ENCODE data around the gene TCF12.

The TCF12 gene

DNA sequence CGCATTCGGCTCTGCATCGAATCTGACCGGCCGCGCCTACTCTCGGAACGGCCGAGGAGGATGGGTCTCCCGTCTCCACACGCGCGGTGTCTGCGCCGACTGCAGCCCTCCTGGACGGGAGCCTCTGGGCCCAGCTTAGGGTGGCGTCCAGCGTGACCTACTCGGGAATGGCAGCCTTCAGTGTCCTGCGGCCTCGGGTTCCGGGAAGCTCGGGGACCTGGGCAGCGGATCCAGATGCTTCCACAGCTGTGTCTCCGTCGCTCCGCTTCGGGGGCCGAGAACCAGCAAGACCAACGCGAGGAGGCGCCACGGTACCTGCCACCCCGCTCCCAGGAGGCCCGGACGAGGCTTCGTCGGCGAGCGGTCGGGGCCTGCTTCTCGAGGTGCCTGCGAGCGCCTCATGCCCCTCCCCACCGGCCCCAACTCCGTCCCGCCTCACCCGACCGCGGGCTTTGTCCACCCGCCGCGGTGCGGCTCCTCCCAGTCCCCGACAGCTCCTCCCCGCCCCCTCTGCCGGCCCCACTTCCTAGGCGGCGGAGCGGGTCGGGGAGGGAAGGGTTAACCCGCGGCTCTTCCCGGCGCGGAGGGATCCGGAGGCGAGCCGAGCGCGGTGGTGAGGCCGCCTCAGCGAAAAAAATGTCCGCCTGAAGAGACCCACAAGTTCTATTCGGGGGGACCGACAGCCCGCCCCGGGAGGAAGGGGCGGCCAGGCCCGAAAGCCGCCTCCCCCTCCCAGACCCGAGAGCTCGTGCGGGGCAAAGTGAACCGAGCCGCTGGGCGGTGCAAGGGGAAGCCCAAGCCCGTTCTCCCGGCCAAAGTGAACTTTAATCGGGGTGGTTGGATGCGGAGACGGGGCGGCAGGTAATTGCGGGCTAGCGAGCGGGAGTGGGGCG lies at the start of gene TCF12:
Gene TCF12, plus strand, starts transcription at position 599 of the 893 bp plus-strand sequence. CDS start 1,270 bp downstream, outside the sequence.
- peak; percentile 89 for DNase-seq (ENCODE audit: low spot score)

DNA sequence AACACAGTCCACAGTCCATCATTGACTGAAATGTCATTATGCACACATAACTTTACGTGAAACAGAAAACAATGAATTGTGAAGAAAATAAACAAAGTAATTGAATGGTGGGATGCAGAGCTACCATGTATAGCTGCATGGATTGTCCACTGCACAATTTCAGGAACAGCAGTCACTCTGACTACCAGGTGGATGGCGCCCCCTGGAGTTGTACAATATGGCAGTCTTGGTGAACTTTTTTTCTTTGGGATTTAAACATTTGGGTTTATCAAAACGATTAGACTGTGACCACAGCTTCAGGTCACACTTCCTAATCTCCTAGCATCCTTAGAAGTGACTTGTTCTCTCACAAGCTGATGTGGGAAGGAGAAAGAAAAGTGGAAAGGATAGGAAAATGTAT lies 48.9 kb upstream of the TCF12 start:
- DNase-seq (ENCODE audit: low spot score): peak; percentile 44

DNA sequence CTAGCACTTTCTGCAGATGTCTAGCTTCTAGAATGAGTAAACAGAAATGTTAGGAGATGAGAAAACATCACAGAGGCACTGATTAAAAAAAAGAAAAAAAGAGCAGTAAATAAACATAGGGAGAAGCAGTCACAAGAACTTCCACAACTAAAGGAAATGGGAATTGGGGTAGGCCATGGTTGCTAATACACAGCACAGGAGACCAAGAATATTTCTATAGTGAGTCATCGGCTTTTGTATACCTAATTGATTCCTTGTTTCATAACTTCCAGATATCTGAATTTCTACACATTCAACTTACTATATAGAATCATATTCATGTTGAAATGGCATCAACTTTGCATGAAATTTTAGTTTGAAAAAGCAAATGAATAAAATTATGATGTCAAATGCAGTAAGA lies 47.3 kb upstream of the TCF12 start:
- DNase-seq (ENCODE audit: low spot score): peak; percentile 63

DNA sequence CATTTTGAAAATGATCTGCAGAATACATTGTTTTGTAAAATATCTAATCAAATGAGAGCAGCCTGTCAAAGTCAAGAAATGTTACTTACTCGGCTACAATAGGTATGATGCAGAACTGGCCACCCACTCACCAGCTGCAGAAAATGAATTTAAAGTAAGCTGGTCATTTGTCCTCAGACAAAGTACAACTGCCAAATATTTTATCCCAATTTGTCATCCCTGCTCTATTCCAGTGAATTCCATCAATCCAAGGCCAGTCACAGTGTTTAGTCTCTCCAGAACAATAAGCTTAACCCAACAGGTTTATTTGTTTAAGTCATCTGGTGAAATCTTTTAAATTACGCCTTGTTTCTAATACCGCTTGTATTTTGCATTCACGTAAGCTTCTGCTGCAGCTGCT lies 46.6 kb upstream of the TCF12 start:
- DNase-seq (ENCODE audit: low spot score): no peak

DNA sequence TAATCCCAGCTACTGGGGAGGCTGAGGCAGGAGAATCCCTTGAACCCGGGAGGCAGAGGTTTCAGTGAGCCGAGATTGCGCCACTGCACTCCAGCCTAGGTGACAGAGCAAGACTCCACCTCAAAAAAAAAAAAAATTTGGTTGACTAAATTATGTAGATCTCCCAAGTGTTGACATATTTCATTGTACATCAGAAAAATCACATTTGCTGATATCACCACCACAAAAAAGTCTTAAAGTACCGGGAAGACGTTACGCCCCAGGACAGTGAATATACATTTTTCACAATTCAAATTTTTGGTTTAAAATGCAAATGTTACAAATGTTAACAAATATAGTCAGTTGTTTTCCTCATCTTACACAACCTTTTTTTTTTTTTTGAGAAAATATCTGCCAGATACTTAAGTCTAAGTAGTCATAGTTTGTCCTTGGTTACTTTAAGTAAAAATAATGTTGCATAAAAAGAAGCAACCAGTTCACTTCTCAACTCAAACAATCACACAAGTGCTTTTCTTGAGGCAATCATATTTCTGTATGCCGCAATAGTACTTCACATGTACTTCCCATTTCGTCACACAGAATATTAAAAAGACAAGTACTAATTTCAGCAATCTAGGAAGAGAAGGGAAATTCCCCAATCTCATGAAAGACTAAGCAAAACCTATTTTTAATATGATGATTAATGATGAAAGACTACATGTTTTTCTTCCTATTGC lies 41.0 kb upstream of the TCF12 start:
- DNase-seq (ENCODE audit: low spot score): no peak

DNA sequence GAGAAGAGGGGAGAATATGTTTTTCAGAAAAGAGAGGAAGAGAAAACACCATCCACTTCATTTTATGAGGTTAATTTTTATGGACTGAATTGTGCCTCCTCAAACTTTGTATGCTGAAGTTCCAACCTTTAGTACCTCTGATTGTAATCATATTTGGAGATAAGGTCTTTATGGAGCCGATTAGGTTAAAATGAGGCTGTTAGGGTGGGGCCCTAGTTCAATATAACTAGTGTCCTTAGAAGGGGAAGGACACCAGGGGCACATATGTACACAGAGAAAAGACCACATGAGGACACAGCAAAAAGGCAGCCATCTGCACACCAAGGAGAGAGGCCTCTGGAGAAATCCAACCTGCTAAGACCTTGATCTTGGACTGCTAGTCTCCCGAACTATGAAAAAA lies 38.9 kb upstream of the TCF12 start:
- no peak for DNase-seq (ENCODE audit: low spot score)

DNA sequence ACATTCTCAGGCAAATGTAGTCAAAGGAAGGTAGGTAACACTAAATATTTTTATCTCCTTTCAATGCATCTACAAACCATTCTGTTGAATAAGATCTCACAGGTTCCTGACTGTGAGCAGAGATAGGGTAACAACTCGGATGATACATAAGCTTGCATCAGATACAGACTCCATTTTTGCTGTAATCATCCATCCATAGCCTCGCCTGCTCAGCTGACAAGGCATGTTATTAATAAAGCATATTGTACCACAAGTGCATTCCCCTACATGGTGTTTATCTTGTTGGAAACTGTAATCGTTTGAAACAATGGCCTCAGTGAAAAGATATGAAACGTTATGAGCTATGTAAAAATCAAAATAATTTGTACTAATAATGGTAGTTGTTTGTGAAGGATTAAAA lies 35.4 kb upstream of the TCF12 start:
- DNase-seq (ENCODE audit: low spot score): no peak

DNA sequence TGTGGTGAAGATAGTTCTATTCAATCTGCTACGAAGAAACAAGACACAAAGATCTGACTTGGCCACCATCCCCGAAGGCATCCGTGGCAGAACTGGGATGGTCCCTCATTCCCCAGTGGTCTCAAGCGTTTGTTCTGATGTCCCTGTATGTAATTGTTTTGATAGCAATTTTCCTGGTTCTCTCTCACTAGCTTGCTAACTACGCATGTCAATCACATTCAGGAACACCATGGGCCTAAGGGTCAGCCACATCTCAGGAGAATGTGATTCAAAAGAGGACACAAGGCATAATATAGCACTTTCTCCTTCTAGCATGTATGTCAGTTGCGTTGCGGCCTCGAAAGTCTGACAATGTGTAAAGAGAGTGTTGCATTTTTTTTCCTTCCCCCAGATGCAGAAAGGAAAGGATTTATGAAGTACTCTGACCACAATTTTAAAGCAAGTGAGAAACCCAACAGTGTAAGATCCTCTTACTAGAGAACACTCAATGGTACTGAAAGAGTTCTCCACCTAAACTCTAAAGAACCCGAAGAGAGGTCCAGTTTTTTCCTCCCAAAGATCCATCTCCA lies 32.0 kb upstream of the TCF12 start:
- DNase-seq (ENCODE audit: low spot score): no peak

DNA sequence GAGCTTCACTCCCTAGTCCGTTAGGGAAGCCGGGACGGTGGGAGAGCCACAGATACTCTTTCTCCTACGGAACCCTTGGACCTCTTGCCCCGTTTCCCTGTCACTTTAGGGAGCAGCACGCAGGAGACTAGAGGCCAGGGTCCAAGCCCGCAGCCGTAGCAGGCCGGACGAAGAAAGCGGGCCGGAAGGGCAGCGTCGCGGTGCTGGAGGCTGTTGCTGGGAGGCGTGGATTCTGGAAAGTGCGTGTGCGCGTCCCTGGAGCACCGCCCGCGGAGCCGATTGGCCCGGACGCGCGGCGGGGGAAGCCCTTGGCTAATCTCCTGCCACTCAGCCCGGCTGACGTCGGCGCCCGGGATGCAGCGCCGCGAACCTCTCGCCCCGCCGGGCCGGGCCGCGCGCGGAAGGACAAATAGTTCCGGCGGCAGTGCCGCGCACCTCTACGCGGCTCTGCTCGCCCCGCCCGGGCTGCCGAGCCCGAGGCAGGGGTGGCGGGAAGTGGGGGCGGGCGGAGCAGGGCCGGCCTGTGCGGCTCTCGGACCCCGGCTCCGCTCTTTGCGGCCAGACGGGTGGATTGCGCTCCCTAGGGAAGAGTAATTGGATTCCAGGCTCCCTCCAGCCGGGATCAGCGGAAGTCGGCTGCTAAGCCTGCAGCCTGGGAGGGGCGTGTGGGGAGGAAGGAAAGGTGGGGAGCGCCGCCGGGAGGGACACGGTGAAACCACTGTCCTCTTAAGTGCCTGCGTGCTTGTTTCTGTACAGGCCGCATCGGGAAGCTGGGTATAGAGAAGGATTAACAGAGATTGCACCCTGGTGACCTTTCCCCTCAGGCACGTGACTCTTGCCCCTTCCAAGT lies 31.3 kb upstream of the TCF12 start:
- peak; percentile 95 for DNase-seq (ENCODE audit: low spot score)

DNA sequence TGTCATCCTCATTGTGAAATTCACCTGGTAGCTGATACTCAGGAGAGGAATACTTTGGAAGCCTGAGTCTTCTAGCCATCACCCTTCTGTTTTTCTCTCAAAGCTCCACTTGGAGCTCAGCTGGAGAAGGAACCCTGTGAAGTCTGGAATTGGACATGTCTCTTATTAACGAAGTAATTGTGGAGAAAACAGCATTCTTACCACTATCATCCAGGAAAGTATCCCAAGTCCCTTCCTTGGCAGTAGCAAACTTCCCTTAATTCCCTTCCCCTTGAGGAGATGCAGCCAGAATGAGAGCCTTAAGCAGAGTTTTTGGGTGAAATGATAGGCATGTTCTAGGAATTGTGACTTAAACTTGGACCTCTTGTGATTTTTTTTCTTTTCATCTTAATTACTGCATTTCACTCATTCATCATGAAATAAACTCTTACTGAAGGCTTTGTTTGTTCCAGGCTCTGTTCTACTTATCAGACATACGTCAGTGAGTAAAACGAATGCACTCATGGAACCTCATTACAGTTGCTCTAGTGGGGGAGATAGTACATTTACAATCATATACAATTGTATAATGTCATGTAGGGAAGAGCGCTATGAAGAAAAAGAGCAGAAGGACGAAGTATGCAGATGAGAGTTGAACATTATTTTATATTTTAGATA lies 30.5 kb upstream of the TCF12 start:
- DNase-seq (ENCODE audit: low spot score): peak; percentile 27

DNA sequence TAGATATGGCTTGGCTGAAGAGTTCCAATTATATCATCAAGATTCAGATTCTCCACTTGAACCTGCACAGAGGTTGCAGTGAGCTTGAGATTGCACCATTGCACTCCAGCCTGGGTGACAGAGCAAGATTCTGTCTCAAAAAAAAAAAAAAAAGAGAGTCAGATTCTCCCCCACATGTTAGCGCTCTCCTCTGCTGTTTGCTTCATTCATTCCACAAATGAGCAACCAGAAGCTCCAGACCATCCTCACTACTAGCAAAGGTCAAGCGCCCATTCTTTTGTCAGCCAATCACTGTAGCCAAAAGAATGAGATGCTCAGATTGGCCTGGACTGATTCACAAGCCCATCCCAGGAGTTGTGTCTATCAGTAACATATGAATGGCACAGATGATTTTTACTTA lies 28.4 kb upstream of the TCF12 start:
- DNase-seq (ENCODE audit: low spot score): no peak

DNA sequence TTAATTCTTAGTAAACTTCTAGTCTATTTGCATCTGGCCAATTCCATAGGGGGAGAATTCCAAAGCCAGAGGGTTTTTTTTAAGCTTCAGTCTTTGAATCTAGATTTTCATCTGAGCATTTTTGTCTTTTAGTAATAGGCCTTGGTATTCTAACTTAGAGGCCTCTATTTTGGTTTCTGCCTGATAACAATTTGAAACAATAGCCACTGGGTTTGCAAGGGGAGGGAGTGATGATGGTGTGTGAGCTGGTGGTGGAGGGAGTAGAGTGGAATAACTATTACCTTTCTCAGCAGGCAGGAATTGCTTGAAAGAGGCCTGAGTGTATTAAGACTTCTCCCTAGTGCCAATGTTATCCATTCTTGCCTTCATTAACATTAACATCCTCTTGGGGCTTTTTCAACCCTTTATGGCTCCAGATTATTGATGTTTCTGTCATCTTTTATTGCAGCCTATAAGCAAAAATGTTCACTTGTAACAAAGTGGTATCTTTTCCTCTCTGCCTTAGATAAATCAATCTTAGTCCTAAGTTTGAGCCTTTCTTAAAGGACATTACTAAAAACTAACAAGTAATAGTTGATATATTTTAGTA lies 26.5 kb upstream of the TCF12 start:
- DNase-seq (ENCODE audit: low spot score): no peak

DNA sequence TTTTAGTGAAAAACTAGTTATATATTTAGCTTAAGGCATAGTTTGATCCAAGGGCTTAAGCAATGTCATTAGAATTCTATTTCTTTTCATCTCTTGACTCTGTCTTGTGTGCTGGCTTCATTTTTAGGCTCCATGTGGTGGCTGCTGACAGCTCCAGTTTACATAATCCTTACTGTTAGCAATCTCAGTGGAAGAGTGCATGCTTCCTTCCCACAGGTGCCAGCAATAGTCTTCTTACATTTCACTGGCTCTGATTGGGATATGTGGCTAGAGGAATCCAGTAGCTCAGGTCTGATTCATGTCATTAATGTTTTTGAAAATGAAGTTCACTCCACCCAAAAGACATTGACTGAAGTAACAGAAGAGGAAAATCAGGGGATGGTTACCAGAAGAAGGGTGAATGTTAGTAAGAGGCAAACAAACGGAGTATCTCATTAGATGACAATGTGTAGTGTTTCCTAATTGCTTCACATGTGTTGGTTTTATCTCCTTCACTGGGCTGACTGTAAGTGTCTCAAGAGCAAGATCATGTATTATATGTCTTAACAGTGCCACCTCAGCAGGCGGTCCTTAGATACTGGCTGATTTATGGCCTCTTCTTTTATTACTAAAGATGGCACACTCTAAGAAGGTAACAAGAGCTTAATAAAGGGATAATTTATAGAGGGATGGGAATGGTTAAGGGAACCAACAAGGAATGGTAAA lies 25.6 kb upstream of the TCF12 start:
- DNase-seq (ENCODE audit: low spot score): no peak

DNA sequence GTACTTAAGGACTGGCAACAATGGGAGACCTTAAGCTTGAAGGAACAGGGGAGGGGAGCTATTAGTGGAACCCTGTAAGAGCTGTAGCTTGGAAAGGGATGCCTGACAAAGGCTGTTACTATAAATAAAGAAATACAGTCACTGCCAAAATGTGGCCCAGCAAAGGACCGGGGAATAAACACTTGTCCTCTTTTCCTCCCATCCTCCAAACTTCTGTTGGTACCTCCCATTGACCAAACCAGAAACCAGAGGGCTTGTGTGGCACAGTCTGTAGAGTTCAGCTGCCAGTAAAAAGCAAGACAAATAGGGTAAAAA lies 25.1 kb upstream of the TCF12 start:
- no peak for DNase-seq (ENCODE audit: low spot score)

DNA sequence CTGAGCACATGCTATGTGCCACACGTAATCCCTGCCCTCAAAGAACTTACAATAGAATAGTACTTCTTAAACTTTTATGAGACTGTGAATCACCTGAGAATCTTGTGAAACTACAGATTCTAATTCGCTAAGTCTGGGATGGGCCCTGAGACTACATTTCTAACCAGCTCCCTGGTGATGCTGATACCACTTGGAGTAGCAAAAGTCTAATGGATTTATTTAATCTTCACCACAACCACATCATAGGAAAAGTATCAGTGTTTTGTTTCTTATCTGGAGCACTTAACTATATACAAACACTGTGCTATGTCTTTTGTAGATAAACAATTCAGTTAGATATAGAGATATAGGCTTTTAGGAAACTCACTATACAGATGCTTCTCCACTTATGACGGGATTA lies 23.8 kb upstream of the TCF12 start:
- DNase-seq (ENCODE audit: low spot score): no peak

DNA sequence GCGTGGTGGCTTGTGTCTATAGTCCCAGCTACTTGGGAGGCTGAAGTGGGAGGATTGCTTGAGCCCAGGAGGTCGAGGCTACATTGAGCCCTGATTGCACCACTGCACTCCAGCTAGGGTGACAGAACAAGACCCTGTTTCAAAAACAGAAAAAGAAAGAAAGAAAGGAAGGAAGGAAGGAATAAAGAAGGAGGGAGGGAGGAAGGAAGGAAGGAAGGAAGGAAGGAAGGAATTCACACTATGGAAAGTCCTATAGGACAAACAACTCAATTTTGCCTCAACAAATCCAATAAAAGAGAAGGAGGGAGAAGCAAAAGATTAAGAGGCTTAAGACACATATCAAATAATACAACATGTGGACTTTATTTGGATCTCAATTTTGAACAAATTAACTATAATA lies 16.5 kb upstream of the TCF12 start:
- DNase-seq (ENCODE audit: low spot score): no peak

DNA sequence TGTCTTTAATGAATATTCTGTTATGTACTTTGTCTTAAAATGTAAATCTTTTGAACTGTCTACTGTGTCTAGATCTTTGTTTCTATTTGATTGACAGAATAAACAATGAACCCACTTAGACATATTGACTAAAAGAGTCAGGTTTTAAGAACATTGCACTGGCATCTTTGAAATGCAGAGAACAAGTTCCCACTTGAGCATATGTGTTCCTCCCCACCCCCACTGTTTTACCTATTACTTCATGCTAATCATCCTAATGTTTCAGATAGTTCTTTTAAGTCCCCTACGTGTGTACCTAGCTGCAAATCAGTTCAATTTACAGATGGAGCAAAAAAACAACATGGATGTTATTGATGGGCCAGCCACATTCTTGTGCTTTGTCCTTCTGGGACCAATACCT lies 11.7 kb upstream of the TCF12 start:
- no peak for DNase-seq (ENCODE audit: low spot score)

DNA sequence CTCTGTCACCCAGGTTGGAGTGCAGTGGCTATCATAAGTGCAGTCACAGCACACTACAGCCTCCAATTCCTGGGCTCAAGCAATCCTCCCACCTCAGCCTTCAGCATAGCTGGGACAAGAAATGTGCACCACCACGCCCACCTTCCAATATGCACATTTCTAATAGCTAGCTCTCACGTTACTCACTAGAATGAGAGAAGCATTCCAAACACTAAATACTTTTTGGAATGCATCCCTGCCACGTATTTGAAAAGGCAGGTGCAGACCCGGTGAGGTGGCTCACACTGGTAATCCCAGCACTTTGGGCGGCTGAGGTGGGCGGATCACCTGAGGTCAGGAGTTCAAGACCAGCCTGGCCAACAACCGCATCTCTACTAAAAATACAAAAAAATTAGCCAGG lies 7.6 kb upstream of the TCF12 start:
- DNase-seq (ENCODE audit: low spot score): no peak

DNA sequence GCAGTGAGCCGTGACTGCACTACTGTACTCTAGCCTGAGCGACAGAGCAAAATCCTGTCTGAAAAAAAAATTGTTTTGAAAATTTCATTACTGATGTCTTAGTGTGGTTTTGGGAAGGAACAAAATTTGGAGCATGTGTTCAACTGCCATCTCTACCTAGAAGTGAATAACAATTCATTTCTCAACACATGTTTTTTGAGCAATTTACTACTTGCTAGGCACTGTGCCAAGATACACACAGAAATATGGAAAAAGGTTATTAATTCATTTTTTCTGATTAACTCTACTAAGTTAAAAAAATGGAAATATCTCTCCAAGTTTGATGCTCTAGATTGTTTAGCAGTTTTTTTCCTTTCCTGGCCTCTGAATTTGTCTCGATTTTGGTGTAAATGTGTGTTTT lies 5.2 kb upstream of the TCF12 start:
- no peak for DNase-seq (ENCODE audit: low spot score)

DNA sequence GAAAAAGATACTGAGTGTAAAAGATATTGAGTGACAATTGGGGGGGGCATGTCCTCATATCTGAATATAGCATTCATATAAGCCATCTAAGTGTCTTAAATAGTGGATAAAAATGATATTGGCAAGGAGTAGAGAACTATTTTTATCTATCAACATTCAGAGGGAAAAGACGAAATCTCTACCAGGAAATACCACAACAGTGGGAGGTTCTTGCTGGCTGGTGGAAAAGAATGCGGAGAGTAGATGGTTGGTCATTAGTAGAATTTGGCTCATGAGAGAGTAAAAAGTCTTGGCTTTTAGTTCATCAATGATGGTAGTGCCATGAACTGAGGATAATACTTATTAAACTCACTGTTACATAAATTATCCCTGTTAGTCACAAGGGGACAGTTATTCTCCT lies 4.8 kb upstream of the TCF12 start:
- DNase-seq (ENCODE audit: low spot score): no peak

DNA sequence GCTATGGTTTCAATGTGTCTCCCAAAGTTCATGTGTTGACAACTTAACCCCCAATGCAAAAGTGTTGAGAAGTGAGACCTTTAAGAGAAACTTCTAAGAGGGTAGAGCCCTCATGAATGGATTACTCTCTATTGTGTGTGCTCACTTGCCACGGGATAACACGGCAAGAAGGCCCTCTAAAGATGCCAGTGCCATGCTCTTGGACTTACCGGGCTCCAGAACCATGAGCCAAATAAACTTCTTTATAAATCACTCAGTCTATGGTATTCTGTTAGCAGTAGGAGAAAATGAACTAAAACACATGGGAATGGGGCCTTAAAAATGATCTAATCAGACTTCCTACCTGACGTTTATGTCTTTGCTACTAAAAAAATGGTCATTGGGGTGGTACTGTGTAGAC lies 2.6 kb upstream of the TCF12 start:
- no peak for DNase-seq (ENCODE audit: low spot score)
